SU-DHL-6 (cell line): ENCODE results near the gene WDR19.
A peak's percentile ranks its signal among the peaks of the same experiment; 100 is the strongest.

Source experiments
- CTCF ChIP-seq: fragments of 200-600 bp; sonication (generic); IDR thresholded peaks from one replicate; pipeline ENCODE4 v1.5.1; 2017; ENCODE audit warnings: antibody characterized with exemption, mild to moderate bottlenecking, low read length, moderate library complexity; ENCODE audit not compliant: insufficient read depth, poor library complexity, severe bottlenecking
- EZH2phosphoT487 ChIP-seq: fragments of 200-600 bp; sonication (generic), shearing (Covaris generic); conservative IDR thresholded peaks from 2 replicates; pipeline ENCODE4 v1.6.1; 2018; ENCODE audit warnings: mild to moderate bottlenecking, antibody characterized with exemption, low read length, moderate library complexity, mixed read lengths

GRCh38 chr4:39181905-39182638 lies at the start of gene WDR19:
- TF ChIP-seq CTCF (peak; percentile 54), EZH2phosphoT487 (no peak)
